Neuronal stem cell (in vitro differentiated cells): ENCODE measurements around the gene PIF1.

ENCODE experiments used
- DNase-seq: peaks from one replicate; pipeline ENCODE4 v3.0.0-alpha.2; 2013; ENCODE audit warnings: low spot score
- H2AFZ ChIP-seq: one replicate; pipeline ENCODE4 v1.6.1; 2013; ENCODE audit warnings: mild to moderate bottlenecking, low read length, inconsistent platforms
- H2AK5ac ChIP-seq: 2 replicates; pipeline ENCODE4 v1.6.1; 2013; ENCODE audit warnings: low read depth, mild to moderate bottlenecking, inconsistent platforms, low read length, moderate library complexity, mixed read lengths
- H2BK120ac ChIP-seq: 2 replicates; pipeline ENCODE4 v1.6.1; 2013; ENCODE audit warnings: low read depth, mild to moderate bottlenecking, inconsistent platforms, low read length, moderate library complexity, mixed read lengths
- H2BK12ac ChIP-seq: one replicate; pipeline ENCODE4 v1.6.1; 2013; ENCODE audit warnings: low read length, inconsistent platforms
- H2BK15ac ChIP-seq: 2 replicates; pipeline ENCODE4 v1.6.1; 2013; ENCODE audit warnings: mild to moderate bottlenecking, low read length, inconsistent platforms, mixed read lengths
- H2BK5ac ChIP-seq: one replicate; pipeline ENCODE4 v1.6.1; 2013; ENCODE audit warnings: inconsistent platforms, mild to moderate bottlenecking, low read length, moderate library complexity
- H3K14ac ChIP-seq: one replicate; pipeline ENCODE4 v1.6.1; 2013; ENCODE audit warnings: low read length, inconsistent platforms
- H3K18ac ChIP-seq: 2 replicates; pipeline ENCODE4 v1.6.1; 2013; ENCODE audit warnings: low read length, inconsistent platforms
- H3K23ac ChIP-seq: 2 replicates; pipeline ENCODE4 v1.6.1; 2013; ENCODE audit warnings: low read depth, mild to moderate bottlenecking, mixed read lengths, low read length, inconsistent platforms; ENCODE audit not compliant: poor library complexity
- H3K27ac ChIP-seq: replicated peaks from 3 replicates; pipeline ENCODE4 v1.5.1; 2013; ENCODE audit warnings: low read length, inconsistent platforms
- H3K27me3 ChIP-seq, 3 experiments: 2 replicates each; pipeline ENCODE4 v1.6.1; 2013; ENCODE audit warnings: low read length in 3 of 3, mild to moderate bottlenecking in 2 of 3, inconsistent platforms in 1 of 3, low read depth in 1 of 3, mixed read lengths in 1 of 3, moderate library complexity in 1 of 3; ENCODE audit not compliant: control insufficient read depth in 3 of 3, insufficient read depth in 3 of 3
- H3K36me3 ChIP-seq, 2 donors: replicated peaks in 1 of 2; 2 replicates each; pipeline ENCODE4 v1.6.1; 2013; ENCODE audit warnings: low read length in 2 of 2; ENCODE audit not compliant: control insufficient read depth in 2 of 2, insufficient read depth in 2 of 2
- H3K4ac ChIP-seq: 2 replicates; pipeline ENCODE4 v1.6.1; 2013; ENCODE audit warnings: inconsistent platforms, mild to moderate bottlenecking, low read length, moderate library complexity
- H3K4me1 ChIP-seq, 2 donors: 1 replicate in 1 of 2; 2 replicates in 1 of 2; pipeline ENCODE4 v1.6.1; 2013; ENCODE audit warnings: low read length in 2 of 2, low read depth in 1 of 2; ENCODE audit not compliant: control insufficient read depth in 2 of 2, insufficient read depth in 1 of 2
- H3K4me2 ChIP-seq: one replicate; pipeline ENCODE4 v1.6.1; 2013; ENCODE audit warnings: mild to moderate bottlenecking, low read length, inconsistent platforms; ENCODE audit not compliant: insufficient read depth, poor library complexity, severe bottlenecking
- H3K4me3 ChIP-seq, 2 donors: 2 replicates each; pipeline ENCODE4 v1.5.1; 2013; ENCODE audit warnings: low read length in 2 of 2, mild to moderate bottlenecking in 2 of 2, inconsistent platforms in 1 of 2, moderate library complexity in 1 of 2
- H3K79me1 ChIP-seq: one replicate; pipeline ENCODE4 v1.6.1; 2013; ENCODE audit warnings: low read depth, mild to moderate bottlenecking, inconsistent platforms, low read length, moderate library complexity
- H3K9ac ChIP-seq: one replicate; pipeline ENCODE4 v1.6.1; 2013; ENCODE audit warnings: mild to moderate bottlenecking, low read depth, low read length, inconsistent platforms; ENCODE audit not compliant: poor library complexity
- H3K9me3 ChIP-seq, 2 donors: replicated peaks in 1 of 2; 2 replicates each; pipeline versions ENCODE3 to v1.6.1; 2013; ENCODE audit warnings: low read length in 2 of 2, mild to moderate bottlenecking in 2 of 2, inconsistent platforms in 1 of 2, low read depth in 1 of 2, mixed read lengths in 1 of 2, moderate library complexity in 1 of 2; ENCODE audit not compliant: control insufficient read depth in 2 of 2, insufficient read depth in 1 of 2
- H4K8ac ChIP-seq: one replicate; pipeline ENCODE4 v1.6.1; 2013; ENCODE audit warnings: low read depth, mild to moderate bottlenecking, inconsistent platforms, low read length, moderate library complexity
- H4K91ac ChIP-seq: one replicate; pipeline ENCODE4 v1.6.1; 2013; ENCODE audit warnings: low read length, low read depth, mild to moderate bottlenecking, inconsistent platforms; ENCODE audit not compliant: poor library complexity
- WGBS, 2 donors: extraction: QIAGEN DNeasy Blood & Tissue Kit; methylation state at CpG; one replicate each; pipeline ENCODE4 v1.1.7; 2013; ENCODE audit warnings: missing lambda C conversion rate in 2 of 2, mixed read lengths in 1 of 2; ENCODE audit not compliant: insufficient read length in 2 of 2, insufficient replicate concordance in 1 of 2; ENCODE audit errors: extremely low coverage in 2 of 2; 5-methylcytosine and 5-hydroxymethylcytosine counted together

PIF1 gene

DNA sequence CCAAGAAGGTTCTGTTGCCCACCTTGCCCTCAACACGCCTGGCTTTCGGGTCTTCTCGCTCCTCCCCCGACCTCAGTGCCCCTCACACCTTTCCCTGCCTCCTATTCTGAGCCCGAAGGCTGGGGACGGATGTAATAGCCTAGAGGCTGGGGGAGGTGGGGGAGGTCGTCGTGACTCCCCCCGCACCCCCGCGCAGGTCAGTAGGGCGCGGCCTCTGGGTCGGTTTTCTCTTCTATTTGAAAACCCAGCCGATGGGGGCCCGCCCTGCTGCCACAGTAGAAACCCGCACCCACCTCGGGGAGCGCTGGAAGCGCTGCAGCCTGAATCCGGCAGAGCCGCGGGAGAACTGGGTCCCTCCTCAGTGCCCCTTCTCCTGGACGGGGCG is 49.1 kb downstream of the PIF1 start:
- Histone ChIP-seq H3K79me1 (no peaks in the 10 kb centered on the region), H2AK5ac (no peak overlapping the region), H3K9ac (no peak overlapping the region), H4K91ac (no peak overlapping the region), H2BK5ac (no peak overlapping the region), H3K36me3 (no peaks in the 10 kb centered on the region), H3K4me1 (peaks cover 9 to 14% of the 10 kb centered on the region in 2 donors), H3K4me3 (peak overlapping the region; percentile 67 to 77), H2BK12ac (no peak overlapping the region), H3K27ac (no peak overlapping the region), H3K14ac (no peak overlapping the region), H3K27me3 (peaks cover 0 to 35% (median 2%) of the 10 kb centered on the region in 3 experiments), H3K23ac (no peak overlapping the region), H2BK15ac (no peak overlapping the region), H3K4me2 (peak overlapping the region; percentile 87), H3K9me3 (no peaks in the 10 kb centered on the region), H4K8ac (no peak overlapping the region), H2AFZ (peak overlapping the region; percentile 98), H3K4ac (no peak overlapping the region), H3K18ac (peak overlapping the region; percentile 55), H2BK120ac (no peak overlapping the region)
- WGBS, 2 donors, result no CpG with 5 or more reads among the region's 25 CpGs
- DNase-seq, result no peak

DNA sequence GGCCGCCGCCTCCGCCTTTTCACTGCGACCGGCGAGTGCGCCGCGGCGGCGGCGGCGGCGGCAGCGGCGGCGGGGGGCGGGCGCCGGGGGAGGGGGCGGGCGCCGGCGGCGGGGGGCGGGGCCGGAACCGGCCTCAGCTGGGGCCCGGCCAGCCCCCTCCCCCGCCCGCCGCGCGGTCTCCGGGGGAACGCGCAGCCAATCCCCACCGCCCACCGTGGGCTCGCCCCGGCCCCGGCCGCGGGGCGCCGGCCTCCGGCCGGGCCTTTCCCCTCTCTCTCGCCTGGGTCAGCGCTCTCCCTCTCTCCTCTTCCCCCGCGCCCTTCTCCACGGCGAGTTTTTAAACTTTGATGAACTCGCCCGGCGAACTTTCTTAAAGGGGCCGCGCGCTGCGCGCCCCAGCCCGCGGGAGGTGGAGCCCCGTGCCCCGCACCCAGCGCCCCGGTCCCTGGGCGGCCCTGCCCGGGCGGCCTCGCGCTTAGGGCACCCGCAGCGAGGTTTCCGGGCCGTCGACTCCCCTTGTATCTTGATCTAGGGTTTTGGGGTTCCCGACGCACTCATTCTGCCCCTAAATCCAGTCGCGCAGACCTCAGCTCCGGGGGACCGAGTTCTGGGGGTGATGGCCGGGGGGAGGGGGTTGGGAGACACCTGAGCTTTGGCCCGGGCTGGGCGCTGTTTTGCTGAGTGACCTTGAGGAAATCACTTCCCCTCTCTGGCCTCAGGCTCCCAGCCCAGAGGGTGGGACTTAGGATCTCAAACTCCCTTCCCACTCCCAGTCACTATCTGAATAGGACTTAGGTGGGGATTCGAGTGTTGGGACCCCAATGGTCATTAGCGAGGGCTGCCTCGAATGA is 49.7 kb downstream of the PIF1 start, which contains the start of gene RBPMS2:
Gene RBPMS2 (minus strand): TSS at position 39 of the 851 bp plus-strand sequence. CDS start 270 bp downstream, outside the sequence.
- H3K9ac ChIP-seq, result peak within 1 kb of the TSS; percentile 92
- DNase-seq, result no peak
- H3K4me3 ChIP-seq, result peak within 1 kb of the TSS; percentile 77 to 88
- H3K23ac ChIP-seq, result no peak within 1 kb of the TSS
- H3K4me1 ChIP-seq, result peaks cover 9 to 14% of the 10 kb centered on the region in 2 donors
- H2AK5ac ChIP-seq, result peak within 1 kb of the TSS; percentile 43
- H3K14ac ChIP-seq, result peak within 1 kb of the TSS; percentile 73
- H2BK12ac ChIP-seq, result no peak within 1 kb of the TSS
- peak within 1 kb of the TSS; percentile 72 for H2BK5ac ChIP-seq
- no peaks in the 10 kb centered on the region for H3K79me1 ChIP-seq
- H4K8ac ChIP-seq, result no peak within 1 kb of the TSS
- H3K36me3 ChIP-seq, result no peaks in the 10 kb centered on the region
- peak within 1 kb of the TSS; percentile 93 for H3K18ac ChIP-seq
- H3K27me3 ChIP-seq, result peaks cover 0 to 35% (median 2%) of the 10 kb centered on the region in 3 experiments
- H3K4me2 ChIP-seq, result peak within 1 kb of the TSS; percentile 87
- no peak within 1 kb of the TSS for H3K27ac ChIP-seq
- H2BK120ac ChIP-seq, result peak within 1 kb of the TSS; percentile 26
- H2AFZ ChIP-seq, result peak within 1 kb of the TSS; percentile 98
- H3K9me3 ChIP-seq, result no peaks in the 10 kb centered on the region
- no peak within 1 kb of the TSS for H4K91ac ChIP-seq
- WGBS, 2 donors, result no CpG with 5 or more reads among the region's 90 CpGs
- H3K4ac ChIP-seq, result no peak within 1 kb of the TSS
- peak within 1 kb of the TSS; percentile 89 for H2BK15ac ChIP-seq

DNA sequence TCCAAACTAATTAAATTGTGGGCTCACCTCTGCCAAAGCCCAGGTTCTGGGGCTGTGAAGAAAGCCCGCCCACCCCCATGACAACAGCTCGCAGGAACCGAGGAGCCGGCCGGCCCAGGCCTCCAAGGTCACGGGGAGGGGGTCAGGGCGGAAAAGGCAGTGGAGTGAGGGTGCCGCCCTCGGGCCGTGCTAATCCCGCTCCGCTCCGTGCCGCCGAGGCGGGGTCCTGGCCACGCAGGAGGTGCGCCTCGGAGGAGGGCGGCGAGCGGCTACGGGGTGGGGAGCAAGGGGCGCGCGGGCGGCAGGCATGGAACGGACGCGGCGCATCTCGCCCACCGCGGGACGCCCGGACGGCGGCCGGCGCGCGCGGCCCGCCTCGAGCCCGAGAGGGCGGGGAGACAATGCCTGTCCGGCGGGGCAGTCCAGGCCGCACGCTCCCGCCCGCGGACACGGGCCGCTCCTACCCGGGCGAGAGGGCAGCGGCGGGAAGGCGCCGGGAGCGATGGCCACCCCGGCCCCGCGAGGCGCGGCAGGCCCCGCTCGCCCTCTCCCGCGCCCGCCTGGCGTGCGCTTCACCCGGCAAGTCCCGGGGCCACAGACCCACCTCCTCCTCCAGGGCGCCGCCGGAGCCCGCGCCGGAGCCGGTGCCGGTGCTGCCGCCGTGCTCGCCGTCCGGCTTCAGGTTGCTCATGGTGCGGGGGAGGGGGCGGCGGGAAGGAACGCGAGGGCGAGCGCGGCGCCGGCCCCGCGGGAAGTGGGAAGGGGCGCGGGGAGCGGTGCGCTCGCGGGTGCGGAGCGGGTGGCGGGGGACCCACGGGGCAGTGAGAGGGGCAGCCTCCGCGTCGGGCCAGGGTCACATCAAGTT is 50.6 kb downstream of the PIF1 start:
- no peak overlapping the region for H4K91ac ChIP-seq

More for the DNA sequence above, 50.6 kb downstream of the PIF1 start:
- no CpG with 5 or more reads among the region's 115 CpGs for WGBS, 2 donors
- no peaks in the 10 kb centered on the region for H3K79me1 ChIP-seq
- peak overlapping the region; percentile 92 for H3K9ac ChIP-seq
- H3K9me3 ChIP-seq, result no peaks in the 10 kb centered on the region
- H2BK12ac ChIP-seq, result no peak overlapping the region
- H2BK120ac ChIP-seq, result no peak overlapping the region
- H3K27ac ChIP-seq, result no peak overlapping the region
- peak overlapping the region; percentile 93 for H3K18ac ChIP-seq
- peak overlapping the region; percentile 77 to 88 for H3K4me3 ChIP-seq
- peak overlapping the region; percentile 89 for H2BK15ac ChIP-seq
- no peak overlapping the region for H3K23ac ChIP-seq
- H3K27me3 ChIP-seq, result peaks cover 0 to 35% (median 2%) of the 10 kb centered on the region in 3 experiments
- H3K4ac ChIP-seq, result no peak overlapping the region
- H3K4me1 ChIP-seq, result peaks cover 9 to 14% of the 10 kb centered on the region in 2 donors
- H4K8ac ChIP-seq, result no peak overlapping the region
- peak; percentile 41 for DNase-seq
- H2BK5ac ChIP-seq, result no peak overlapping the region
- H2AFZ ChIP-seq, result peak overlapping the region; percentile 95
- peak overlapping the region; percentile 72 for H3K4me2 ChIP-seq
- H2AK5ac ChIP-seq, result peak overlapping the region; percentile 43
- peak overlapping the region; percentile 73 for H3K14ac ChIP-seq
- no peaks in the 10 kb centered on the region for H3K36me3 ChIP-seq
